HUES48 (cell line): ENCODE measurements around the gene PTCD1.
"Not testable (repeated sequence)": the region's sequence is repeated elsewhere in the genome, so short reads cannot be mapped to it uniquely, and the experiment has no call there.

Source experiments
- H3K27ac ChIP-seq: one replicate; pipeline ENCODE4 v1.7.0; 2013; ENCODE audit warnings: low read depth, low read length, inconsistent platforms
- H3K27me3 ChIP-seq: 2 replicates; pipeline ENCODE4 v1.6.1; 2013; ENCODE audit warnings: mild to moderate bottlenecking, low read length; ENCODE audit not compliant: control insufficient read depth, insufficient read depth
- H3K36me3 ChIP-seq: 2 replicates; pipeline ENCODE4 v1.6.1; 2013; ENCODE audit warnings: low read length; ENCODE audit not compliant: control insufficient read depth, insufficient read depth
- H3K4me1 ChIP-seq: 2 replicates; pipeline ENCODE4 v1.6.1; 2013; ENCODE audit warnings: mild to moderate bottlenecking, low read length; ENCODE audit not compliant: control insufficient read depth, insufficient read depth
- H3K4me3 ChIP-seq: 2 replicates; pipeline ENCODE4 v1.5.1; 2013; ENCODE audit warnings: mild to moderate bottlenecking, low read depth, low read length
- H3K9ac ChIP-seq: 2 replicates; pipeline ENCODE4 v1.6.1; 2013; ENCODE audit warnings: mild to moderate bottlenecking, low read depth, low read length, moderate library complexity
- H3K9me3 ChIP-seq: 2 replicates; pipeline ENCODE4 v1.6.1; 2013; ENCODE audit warnings: low read length; ENCODE audit not compliant: control insufficient read depth, insufficient read depth

The PTCD1 gene

DNA sequence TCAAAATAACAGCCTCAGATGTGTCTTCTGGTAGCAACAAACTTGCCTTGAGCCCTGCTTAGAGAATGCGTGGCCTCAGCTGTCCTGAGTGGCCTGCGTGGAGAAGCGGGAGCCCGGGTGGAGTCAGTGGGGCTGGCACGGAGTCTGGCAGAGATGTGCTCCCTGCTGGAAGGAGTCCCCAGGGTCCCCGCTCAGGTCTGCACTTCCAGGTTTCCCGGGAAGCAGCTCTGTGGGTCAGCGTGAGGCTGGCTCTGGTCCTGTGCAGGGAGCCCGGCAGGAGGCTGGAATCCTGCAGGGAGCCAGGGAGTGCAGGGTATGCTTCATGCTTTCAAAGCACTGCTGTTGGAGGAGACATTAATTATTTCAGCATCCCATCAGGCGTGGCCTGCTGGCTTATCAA is 10.3 kb upstream of the PTCD1 start:
- no peaks in the 10 kb centered on the region for H3K27me3 ChIP-seq
- no peak overlapping the region for H3K27ac ChIP-seq
- no peaks in the 10 kb centered on the region for H3K4me1 ChIP-seq
- H3K36me3 ChIP-seq, result peaks cover 89% of the 10 kb centered on the region
- H3K9ac ChIP-seq, result no peak overlapping the region
- H3K9me3 ChIP-seq, result no peaks in the 10 kb centered on the region
- H3K4me3 ChIP-seq, result no peak overlapping the region

DNA sequence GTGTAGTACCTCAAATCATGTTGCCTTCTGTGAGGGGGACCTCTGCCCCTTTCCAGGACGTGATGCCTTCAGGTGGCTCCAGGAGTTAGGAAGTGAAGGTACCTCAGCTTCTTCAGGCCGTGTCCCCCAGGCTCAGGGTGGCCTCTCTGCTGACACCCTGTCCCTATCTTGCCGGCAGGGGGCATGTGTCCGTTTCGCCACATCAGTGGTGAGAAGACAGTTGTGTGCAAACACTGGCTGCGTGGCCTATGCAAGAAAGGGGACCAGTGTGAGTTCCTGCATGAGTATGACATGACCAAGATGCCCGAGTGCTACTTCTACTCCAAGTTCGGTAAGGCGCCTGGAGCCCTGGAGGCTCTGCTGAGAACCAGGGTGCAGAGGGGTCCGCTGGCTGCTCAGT is 9.3 kb upstream of the PTCD1 start:
- Histone ChIP-seq H3K9me3 (no peaks in the 10 kb centered on the region), H3K36me3 (peaks cover 89% of the 10 kb centered on the region), H3K4me1 (no peaks in the 10 kb centered on the region), H3K27me3 (no peaks in the 10 kb centered on the region), H3K9ac (no peak overlapping the region), H3K4me3 (no peak overlapping the region), H3K27ac (no peak overlapping the region)

DNA sequence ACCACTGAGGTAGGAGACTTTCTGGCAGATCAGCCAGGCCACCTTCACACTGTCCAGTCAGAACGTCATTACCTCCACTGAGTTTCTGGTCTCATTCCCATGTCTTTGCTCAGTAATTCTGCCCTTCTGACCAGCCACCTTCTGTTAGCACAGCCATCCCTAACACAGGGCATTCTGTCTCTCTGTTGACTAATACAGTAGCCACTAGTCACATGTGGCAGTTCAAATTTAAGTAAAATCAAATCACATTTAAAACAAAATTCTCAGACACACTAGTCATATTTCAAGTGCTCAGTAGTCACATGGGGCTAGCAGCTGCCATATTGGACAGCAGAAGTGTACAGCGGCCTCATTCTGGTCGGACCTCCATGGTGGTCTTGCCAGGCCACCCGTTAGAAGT is 7.5 kb upstream of the PTCD1 start:
- H3K9me3 ChIP-seq, result no peaks in the 10 kb centered on the region
- H3K36me3 ChIP-seq, result peaks cover 83% of the 10 kb centered on the region
- no peaks in the 10 kb centered on the region for H3K27me3 ChIP-seq
- H3K27ac ChIP-seq, result no peak overlapping the region
- peaks cover 3% of the 10 kb centered on the region; the same call in 1 of the 2 replicates for H3K4me1 ChIP-seq
- no peak overlapping the region for H3K4me3 ChIP-seq
- H3K9ac ChIP-seq, result no peak overlapping the region

DNA sequence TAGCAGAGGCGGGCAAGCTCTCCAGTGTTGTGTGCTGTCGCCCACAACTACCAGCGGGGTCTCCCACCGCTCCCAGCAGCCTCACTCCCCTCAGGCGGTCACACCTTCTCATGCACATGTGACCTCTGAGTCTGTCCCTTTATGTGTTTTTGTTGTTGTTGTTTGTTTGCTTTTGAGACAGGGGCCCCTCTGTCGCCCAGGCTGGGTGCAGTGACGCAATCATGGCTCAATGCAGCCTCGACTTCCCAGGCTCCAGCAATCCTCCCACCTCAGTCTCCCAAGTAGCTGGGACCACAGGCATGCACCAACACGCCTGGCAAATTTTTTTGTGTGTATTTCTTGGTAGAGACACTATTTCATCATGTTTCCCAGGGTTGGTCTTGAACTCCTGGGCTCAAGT is 1.6 kb upstream of the PTCD1 start:
- Histone ChIP-seq H3K27me3 (no peaks in the 10 kb centered on the region), H3K4me1 (peaks cover 14% of the 10 kb centered on the region), H3K9me3 (no peaks in the 10 kb centered on the region), H3K4me3 (peak overlapping the region; percentile 95), H3K36me3 (peaks cover 45% of the 10 kb centered on the region), H3K27ac (peak overlapping the region; percentile 96), H3K9ac (peak overlapping the region; percentile 12; the same call in 1 of the 2 replicates)

DNA sequence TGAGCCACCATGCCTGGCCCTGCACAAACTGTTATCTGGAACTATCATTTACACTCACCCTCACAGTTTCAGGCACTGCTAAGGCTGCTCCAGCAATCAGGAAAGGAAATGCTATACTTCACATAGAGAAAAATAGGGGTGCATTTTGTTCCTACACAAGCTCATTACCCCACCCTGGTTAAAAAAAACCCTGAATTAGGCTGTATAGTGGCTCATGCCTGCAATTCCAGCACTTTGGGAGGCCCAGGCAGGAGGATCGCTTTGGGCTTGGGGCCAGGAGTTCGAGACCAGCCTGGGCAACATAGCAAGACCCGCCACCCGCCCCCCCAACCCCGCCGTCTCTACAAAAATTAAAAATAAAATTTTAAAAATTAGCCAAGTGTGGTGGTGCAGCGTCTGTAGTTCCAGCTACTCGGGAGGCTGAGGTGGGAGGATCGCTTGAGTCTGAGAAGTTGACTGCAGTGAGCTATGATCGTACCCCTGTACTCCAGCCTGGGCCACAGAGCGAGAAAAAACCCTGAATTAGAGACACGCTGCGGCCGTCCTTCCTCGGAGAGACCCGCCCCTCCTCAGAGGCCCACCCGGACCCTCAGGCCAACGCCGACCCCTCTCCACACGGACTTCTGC is 539 bp downstream of the PTCD1 start:
- Histone ChIP-seq H3K9me3 (no peaks in the 10 kb centered on the region), H3K27me3 (no peaks in the 10 kb centered on the region), H3K4me3 (peak overlapping the region; percentile 95), H3K36me3 (peaks cover 46% of the 10 kb centered on the region), H3K9ac (peak overlapping the region; percentile 80), H3K27ac (peak overlapping the region; percentile 96), H3K4me1 (peaks cover 14% of the 10 kb centered on the region)

DNA sequence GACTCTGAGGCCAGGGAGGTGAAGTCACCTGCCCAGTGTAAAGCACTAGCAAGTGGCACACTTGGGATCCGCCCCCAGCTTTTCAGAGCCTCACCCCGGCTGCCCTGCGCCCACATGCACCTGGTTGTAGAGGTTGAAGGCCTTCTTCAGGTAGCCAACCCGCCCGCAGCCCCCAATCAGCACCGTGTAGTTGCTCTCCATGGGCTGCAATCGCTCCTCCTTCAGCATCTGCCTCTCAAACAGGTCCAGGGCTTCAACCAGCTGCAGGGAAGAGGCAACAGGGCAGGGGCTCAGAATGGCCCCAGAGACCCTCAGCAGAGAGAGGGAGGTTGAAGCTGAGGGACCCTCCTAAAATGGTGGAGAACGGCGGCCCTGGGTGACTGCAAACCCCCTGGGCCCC is 5.4 kb downstream of the PTCD1 start:
- Histone ChIP-seq H3K27me3 (no peaks in the 10 kb centered on the region), H3K9ac (no peak overlapping the region), H3K4me3 (no peak overlapping the region), H3K27ac (no peak overlapping the region), H3K36me3 (peaks cover 66% of the 10 kb centered on the region), H3K9me3 (no peaks in the 10 kb centered on the region), H3K4me1 (no peaks in the 10 kb centered on the region)

DNA sequence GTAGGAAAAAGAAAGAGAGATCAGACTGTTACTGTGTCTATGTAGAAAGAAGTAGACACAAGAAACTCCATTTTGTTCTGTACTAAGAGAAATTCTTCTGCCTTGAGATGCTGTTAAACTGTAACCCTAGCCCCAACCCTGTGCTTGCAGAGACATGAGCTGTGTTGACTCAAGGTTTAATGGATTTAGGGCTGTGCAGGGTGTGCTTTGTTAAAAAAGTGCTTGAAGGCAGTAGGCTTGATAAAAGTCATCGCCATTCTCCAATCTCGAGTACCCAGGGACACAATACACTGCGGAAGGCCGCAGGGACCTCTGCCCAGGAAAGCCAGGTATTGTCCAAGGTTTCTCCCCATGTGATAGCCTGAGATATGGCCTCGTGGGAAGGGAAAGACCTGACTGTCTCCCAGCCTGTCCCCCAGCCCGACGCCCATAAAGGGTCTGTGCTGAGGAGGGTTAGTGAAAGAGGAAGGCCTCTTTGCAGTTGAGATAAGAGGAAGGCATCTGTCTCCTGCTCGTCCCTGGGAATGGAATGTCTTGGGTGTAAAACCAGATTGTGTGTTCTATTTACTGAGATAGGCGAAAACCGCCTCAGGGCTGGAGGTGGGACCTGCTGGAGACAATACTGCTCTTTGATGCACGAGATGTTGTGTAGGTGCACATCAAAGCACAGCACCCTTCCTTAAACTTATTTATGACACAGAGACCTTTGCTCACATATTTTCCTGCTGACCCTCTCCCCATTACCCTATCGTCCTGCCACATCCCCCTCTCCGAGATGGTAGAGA is 6.7 kb downstream of the PTCD1 start:
- peaks cover 66% of the 10 kb centered on the region for H3K36me3 ChIP-seq

DNA sequence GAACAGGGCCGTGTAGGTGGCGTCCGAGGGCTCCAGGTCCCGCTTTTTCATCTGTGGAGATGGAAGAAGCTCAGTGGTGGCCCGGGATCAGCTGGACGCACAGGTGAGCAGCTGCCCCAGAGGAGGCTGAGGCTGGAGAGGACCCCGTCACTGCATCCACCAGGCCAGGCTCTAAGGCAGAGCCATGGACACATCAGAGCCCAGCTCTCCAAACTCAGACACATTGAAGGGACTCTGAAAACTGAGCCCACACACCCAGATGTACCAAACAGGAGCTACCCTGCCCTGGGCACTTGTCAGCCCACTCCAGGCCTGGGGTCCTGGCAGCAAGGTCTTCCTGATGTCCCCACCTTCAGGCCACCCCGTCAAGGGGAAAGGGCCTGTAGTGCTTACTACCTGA is 8.8 kb downstream of the PTCD1 start:
- Histone ChIP-seq H3K4me3 (no peak overlapping the region), H3K36me3 (peaks cover 71% of the 10 kb centered on the region), H3K9me3 (no peaks in the 10 kb centered on the region), H3K27me3 (no peaks in the 10 kb centered on the region), H3K27ac (no peak overlapping the region), H3K4me1 (no peaks in the 10 kb centered on the region), H3K9ac (no peak overlapping the region)

More for the DNA sequence above, 6.7 kb downstream of the PTCD1 start:
- H3K27me3 ChIP-seq, H3K9ac ChIP-seq, H3K4me1 ChIP-seq, H3K9me3 ChIP-seq, H3K4me3 ChIP-seq: not testable (repeated sequence)
- H3K27ac ChIP-seq, result peak overlapping the region; percentile 40

DNA sequence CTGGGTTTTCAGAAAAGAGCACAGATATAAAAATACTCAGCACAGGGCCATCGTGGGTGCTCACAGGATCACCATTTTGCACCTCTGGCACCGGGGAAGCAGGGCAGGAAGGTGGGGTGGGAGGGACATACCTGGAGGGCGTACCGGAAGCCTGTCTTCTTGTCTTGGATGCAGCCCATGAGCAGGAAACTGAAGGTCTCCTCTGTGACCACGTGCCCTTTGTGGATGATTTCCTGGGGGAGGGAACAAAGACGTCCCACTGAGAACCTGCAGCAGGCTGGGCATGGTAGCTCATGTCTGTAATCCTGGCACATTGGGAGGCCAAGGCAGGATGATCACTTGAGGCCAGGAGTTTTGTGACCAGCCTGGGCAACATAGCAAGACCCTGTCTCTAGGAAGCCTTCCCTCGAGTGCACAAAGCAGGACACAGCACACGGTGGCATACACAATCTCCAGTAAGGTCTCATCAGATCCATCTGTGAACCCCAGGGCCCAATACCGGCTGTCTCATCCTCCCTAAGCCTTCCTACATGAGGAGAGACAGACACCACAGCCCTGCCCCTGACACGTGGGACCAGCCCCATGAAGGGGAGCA is 9.5 kb downstream of the PTCD1 start:
- Histone ChIP-seq H3K9ac (no peak overlapping the region), H3K36me3 (peaks cover 71% of the 10 kb centered on the region), H3K4me1 (no peaks in the 10 kb centered on the region), H3K27ac (no peak overlapping the region), H3K9me3 (no peaks in the 10 kb centered on the region), H3K4me3 (no peak overlapping the region), H3K27me3 (no peaks in the 10 kb centered on the region)

DNA sequence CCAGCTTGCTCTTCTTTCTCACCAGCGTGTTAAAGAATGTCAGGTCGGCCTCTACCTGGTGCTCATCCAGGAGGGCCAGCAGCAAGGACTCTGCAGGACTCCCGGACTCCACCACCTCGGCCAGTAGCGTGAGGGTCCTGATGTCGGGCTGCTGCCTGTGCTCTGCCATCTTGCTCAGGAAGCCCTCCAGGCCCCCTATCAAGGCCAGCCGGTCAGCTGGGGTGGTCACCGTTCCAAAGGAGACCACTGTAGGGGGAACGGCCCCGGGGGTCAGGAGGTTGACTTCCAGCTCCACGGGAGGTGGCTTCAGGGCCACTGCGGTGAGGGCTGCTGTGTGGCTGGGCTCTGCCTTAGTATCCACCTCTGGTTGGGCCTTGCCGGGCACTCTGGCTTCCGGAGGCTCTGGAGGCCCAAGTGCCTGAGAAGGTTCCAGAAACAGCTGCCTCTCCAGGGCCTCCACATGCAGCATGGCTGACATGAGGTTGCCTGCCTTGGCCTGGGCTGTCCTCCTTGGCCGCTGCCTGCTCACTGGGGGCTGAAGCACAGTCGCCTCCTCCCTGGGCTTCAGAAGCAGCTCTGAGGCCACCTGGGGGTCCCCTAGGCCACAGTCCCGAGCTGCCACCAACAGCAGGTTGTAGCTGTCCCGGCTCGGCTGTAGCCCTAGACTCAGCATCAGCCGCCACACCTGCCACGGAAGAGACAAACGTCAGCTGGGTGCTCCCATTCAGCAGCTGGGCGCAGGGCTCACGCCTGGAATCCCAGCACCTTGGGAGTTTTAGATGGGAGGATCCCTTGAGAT is 13.5 kb downstream of the PTCD1 start:
- no peak overlapping the region for H3K4me3 ChIP-seq
- peaks cover 72% of the 10 kb centered on the region for H3K36me3 ChIP-seq
- H3K4me1 ChIP-seq, result no peaks in the 10 kb centered on the region
- H3K9me3 ChIP-seq, result no peaks in the 10 kb centered on the region
- no peak overlapping the region for H3K9ac ChIP-seq
- H3K27me3 ChIP-seq, result no peaks in the 10 kb centered on the region
- H3K27ac ChIP-seq, result no peak overlapping the region
